Colonic mucosa (tissue), 4 donors: Measurements from ENCODE around the gene FAM78B. TPM values are rescaled to one million over a fixed set of nuclear protein-coding genes. Genes with fewer than 3 reads are reported as not detected.

Experiments
- DNase-seq: peaks from one replicate; pipeline ENCODE4 v3.0.0-alpha.2; 2020
- H3K27ac ChIP-seq: fragments of 200-600 bp; one replicate; pipeline ENCODE4 v1.8.0; 2021
- H3K27me3 ChIP-seq: fragments of 200-600 bp; one replicate; pipeline ENCODE4 v1.8.0; 2021
- H3K36me3 ChIP-seq: fragments of 200-600 bp; one replicate; pipeline ENCODE4 v1.8.0; 2021
- H3K4me1 ChIP-seq: fragments of 200-600 bp; one replicate; pipeline ENCODE4 v1.8.0; 2021; ENCODE audit warnings: mild to moderate bottlenecking
- H3K4me3 ChIP-seq: fragments of 200-600 bp; one replicate; pipeline ENCODE4 v1.8.0; 2021
- H3K9ac ChIP-seq, 2 donors: one replicate each; pipeline ENCODE4 v1.7.0; 2013; ENCODE audit warnings: control low read depth in 2 of 2, low read depth in 2 of 2, low read length in 2 of 2
- H3K9me3 ChIP-seq: fragments of 200-600 bp; one replicate; pipeline ENCODE4 v1.8.0; 2021
- CTCF ChIP-seq: fragments of 200-600 bp; IDR thresholded peaks from one replicate; pipeline ENCODE4 v1.8.0; 2022; ENCODE audit warnings: antibody characterized with exemption, mild to moderate bottlenecking
- intact Hi-C: fragments of 100-400 bp; cut with DNase I; formaldehyde crosslinking; loops from one replicate; pipeline ENCODE4 v1.14.1; 2022
- total RNA-seq, 2 donors: library from RNA; stranded (reverse); fragmentation: NEBNext Ultra II Directional in 1 of 2; extraction: Animal tissue kit (Norgen Biotek cat#: 25700) in 1 of 2; gene quantifications; one replicate each; pipeline ENCODE4 v1.2.1, GENCODE V29; 2021
- donor health status: healthy.
- donor health status: DM: no; HTN: no; CAD: no.
- donor health status: DM: no; HTN: no; CAD: no.

The FAM78B gene
- total RNA-seq, 2 donors from 2014 or later, result 0.69 to 1.2 TPM

- intact Hi-C loops, result no loop called here
- Histone ChIP-seq H3K4me1 (no peaks in the 10 kb centered on the region), H3K4me3 (no peak overlapping the region), H3K9ac (no peak overlapping the region), H3K27me3 (no peaks in the 10 kb centered on the region), H3K36me3 (no peaks in the 10 kb centered on the region), H3K9me3 (no peaks in the 10 kb centered on the region), H3K27ac (no peak overlapping the region)
- DNase-seq, result no peak
- no peak for TF ChIP-seq CTCF
Observed at GRCh38 chr1:166133857-166134256, 32.9 kb downstream of the FAM78B start.

GRCh38 chr1:166133276-166133841 lies 33.4 kb downstream of the FAM78B start:
- no peaks in the 10 kb centered on the region for H3K9me3 ChIP-seq
- no peak overlapping the region for H3K9ac ChIP-seq
- peak; percentile 24 for DNase-seq
- H3K27me3 ChIP-seq, result no peaks in the 10 kb centered on the region
- intact Hi-C loops, result no loop called here
- no peak overlapping the region for H3K27ac ChIP-seq
- H3K4me3 ChIP-seq, result no peak overlapping the region
- peak; percentile 53 for TF ChIP-seq CTCF
- no peaks in the 10 kb centered on the region for H3K36me3 ChIP-seq
- no peaks in the 10 kb centered on the region for H3K4me1 ChIP-seq

GRCh38 chr1:166132496-166132895 lies 34.3 kb downstream of the FAM78B start:
- TF ChIP-seq CTCF, result no peak
- Histone ChIP-seq H3K36me3 (no peaks in the 10 kb centered on the region), H3K27me3 (no peaks in the 10 kb centered on the region), H3K4me1 (no peaks in the 10 kb centered on the region), H3K9ac (no peak overlapping the region), H3K27ac (no peak overlapping the region), H3K9me3 (no peaks in the 10 kb centered on the region), H3K4me3 (no peak overlapping the region)
- DNase-seq, result no peak
- intact Hi-C loops, result no loop called here

- H3K27ac ChIP-seq, result no peak overlapping the region
- no peaks in the 10 kb centered on the region for H3K4me1 ChIP-seq
- DNase-seq, result no peak
- no peak for TF ChIP-seq CTCF
- intact Hi-C loops, result no loop called here
- no peaks in the 10 kb centered on the region for H3K9me3 ChIP-seq
- no peak overlapping the region for H3K9ac ChIP-seq
- no peaks in the 10 kb centered on the region for H3K27me3 ChIP-seq
- no peak overlapping the region for H3K4me3 ChIP-seq
- no peaks in the 10 kb centered on the region for H3K36me3 ChIP-seq
Observed at GRCh38 chr1:166129006-166129405, 37.8 kb downstream of the FAM78B start.

- no peak for TF ChIP-seq CTCF
- Histone ChIP-seq H3K27me3 (no peaks in the 10 kb centered on the region), H3K27ac (no peak overlapping the region), H3K4me3 (no peak overlapping the region), H3K9me3 (no peaks in the 10 kb centered on the region), H3K4me1 (no peaks in the 10 kb centered on the region), H3K36me3 (no peaks in the 10 kb centered on the region), H3K9ac (no peak overlapping the region)
- no peak for DNase-seq
- intact Hi-C loops, result no loop called here
Observed at GRCh38 chr1:166128195-166128594, 38.6 kb downstream of the FAM78B start.
